Activated T-cell treated with anti-CD3 and anti-CD28 coated beads for 48 hours (primary cell): ENCODE results near the gene DCAF6.

ENCODE experiments used
- DNase-seq: peaks from one replicate; pipeline ENCODE4 v3.0.0-alpha.2; 2020; ENCODE audit warnings: low read depth

DCAF6 gene

DNA sequence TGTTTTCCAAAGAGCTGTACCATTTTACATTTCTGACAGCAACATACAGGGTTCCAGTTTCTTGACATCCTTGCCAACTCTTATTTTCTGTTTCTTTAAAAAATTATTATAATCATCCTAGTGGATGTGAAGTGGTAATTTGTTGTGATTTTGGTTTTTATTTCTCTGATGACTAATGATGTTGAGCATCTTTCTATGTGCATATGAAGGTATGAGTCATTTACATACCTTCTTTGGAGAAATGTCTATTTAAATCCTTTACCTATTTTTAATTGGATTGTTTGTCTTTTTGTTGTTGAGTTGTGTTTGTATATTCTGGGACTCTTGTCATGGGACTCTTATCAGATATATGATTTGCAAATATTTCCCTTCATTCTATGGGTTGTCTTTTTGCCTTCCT, 21.2 kb downstream of the DCAF6 start:
- DNase-seq = no peak

- no peak for DNase-seq
These were observed 28.2 kb downstream of the DCAF6 start for GRCh38 chr1:167964646-167965045.

DNA sequence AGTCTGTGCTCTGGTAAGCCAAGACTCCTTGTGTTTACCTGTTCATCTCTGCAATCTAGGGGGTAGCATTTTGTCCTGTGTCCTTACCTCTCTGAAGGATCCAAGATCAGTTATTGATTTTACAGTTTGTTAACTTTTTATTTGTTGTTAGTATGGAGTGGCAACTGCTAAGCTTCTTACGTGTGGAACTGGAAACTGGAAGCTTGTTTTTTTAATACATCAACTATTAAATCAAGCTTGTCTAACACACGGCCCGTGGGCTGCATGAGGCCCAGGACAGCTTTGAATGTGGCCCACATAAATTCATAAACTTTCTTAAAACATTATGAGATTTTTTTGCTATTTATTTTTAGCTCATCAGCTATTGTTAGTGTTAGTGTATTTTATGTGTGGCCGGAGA, 29.6 kb downstream of the DCAF6 start:
- DNase-seq = no peak

- DNase-seq = no peak
These were observed 32.1 kb downstream of the DCAF6 start for GRCh38 chr1:167968569-167968968.

DNA sequence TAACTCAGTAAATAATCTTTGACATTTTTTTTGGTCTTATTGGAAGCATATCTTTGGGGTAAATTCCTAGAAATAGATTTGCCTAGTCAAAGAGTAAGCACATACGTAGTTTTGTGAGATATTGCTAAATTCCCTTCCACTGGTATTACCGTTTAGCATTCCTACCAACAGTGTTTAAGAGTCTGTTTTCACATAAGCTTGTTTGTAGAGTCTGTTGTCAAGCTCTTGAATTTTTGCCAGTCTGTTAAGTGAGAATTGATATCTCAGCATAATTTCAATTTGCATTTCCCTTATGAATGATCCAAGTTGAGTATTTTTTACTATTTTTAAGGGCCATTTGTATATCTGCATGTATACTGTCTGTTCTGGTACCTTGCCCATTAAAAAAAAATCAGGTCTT, 37.3 kb downstream of the DCAF6 start:
- no peak for DNase-seq

GRCh38 chr1:167974698-167975097, 38.2 kb downstream of the DCAF6 start:
- no peak for DNase-seq

GRCh38 chr1:167977245-167977644, 40.8 kb downstream of the DCAF6 start:
- DNase-seq = no peak

DNA sequence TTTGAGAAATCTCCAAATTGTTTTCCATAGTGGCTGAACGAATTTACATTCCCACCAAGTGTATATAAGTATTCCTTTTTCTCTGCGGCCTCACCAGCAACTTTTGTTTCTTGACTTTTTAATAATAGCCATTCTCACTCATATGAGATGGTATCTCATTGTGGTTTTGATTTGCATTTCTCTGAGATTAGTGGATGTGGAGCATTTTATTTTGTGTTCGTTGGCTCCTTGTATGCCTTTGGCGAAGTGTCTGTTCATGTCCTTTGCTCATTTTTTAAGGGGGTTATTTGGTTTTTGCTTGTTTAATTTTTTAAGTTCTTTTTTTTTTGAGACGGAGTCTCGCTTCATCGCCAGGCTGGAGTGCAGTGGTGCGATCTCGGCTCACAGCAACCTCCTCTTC, 45.5 kb downstream of the DCAF6 start:
- no peak for DNase-seq

GRCh38 chr1:167983797-167984420, 47.4 kb downstream of the DCAF6 start:
- no peak for DNase-seq

DNA sequence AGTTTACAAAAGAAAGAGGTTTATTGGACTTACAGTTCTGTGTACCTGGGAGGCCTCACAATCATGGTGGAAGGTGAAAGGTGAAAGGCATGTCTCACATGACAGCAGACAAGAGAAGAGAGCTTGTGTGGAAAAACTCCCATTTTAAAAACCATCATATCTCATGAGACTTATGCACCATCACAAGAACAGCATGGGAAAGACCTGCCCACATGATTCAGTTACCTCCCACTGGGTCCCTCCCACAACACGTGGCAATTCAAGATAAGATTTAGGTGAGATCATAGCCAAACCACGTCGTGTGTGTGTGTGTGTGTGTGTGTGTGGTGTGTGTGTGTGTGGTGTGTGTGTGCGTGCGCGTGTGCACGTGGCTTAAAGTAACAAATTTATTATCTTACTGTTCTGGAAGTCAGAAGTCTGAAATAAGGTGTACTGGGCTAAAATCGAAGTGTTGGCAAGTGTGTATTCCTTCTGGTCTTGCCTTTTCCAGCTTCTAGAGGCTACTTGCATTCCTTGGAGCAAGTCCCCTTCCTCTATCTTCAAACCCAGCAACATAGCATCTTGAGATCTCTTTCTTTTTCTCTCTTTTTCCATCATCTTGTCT, 48.5 kb downstream of the DCAF6 start:
- DNase-seq = peak; percentile 8

DNA sequence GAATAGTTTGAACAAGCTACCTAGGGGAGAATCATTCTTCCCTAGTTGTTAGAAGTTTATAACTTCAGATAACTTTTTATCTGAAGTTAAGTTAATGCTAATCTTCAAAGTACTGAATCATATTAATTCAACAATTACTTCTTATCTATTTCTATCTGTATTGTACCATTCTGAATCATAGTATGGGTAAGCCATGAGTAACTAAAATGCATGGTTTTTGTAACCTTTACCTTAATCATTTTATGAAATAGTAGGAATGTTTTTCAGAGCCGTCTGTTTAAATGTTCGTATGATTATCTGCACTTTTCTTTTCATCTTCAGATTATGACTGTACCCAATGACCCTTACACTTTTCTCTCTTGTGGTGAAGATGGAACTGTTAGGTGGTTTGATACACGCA, 50.7 kb downstream of the DCAF6 start:
- no peak for DNase-seq

- DNase-seq = no peak
These were observed 55.1 kb downstream of the DCAF6 start for GRCh38 chr1:167991546-167991945.

GRCh38 chr1:167993720-167994119, 57.2 kb downstream of the DCAF6 start:
- DNase-seq = no peak

GRCh38 chr1:167994560-167994959, 58.1 kb downstream of the DCAF6 start:
- no peak for DNase-seq

- DNase-seq = no peak
These were observed 58.6 kb downstream of the DCAF6 start for GRCh38 chr1:167995038-167995437.

DNA sequence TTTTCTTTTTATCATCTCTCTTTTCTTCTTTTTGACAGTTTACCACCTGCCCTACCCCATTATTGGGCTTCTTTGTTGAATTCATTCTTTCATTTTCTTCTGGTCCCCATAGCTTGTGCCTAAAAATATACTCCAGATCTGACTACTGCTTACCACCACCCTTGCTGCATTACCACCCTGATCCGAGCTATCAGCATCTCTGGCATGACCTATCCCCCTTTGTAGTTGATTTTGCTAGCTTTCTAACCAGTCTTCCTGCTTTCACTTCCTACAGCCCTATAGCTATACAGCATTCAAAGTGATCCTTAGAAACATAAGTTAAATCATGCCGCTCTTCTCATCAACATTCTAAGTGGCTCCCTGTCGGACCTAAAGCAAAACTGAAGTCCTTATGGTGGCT, 59.8 kb downstream of the DCAF6 start:
- DNase-seq = no peak

- no peak for DNase-seq
These were observed 60.6 kb downstream of the DCAF6 start for GRCh38 chr1:167997037-167997575.

DNA sequence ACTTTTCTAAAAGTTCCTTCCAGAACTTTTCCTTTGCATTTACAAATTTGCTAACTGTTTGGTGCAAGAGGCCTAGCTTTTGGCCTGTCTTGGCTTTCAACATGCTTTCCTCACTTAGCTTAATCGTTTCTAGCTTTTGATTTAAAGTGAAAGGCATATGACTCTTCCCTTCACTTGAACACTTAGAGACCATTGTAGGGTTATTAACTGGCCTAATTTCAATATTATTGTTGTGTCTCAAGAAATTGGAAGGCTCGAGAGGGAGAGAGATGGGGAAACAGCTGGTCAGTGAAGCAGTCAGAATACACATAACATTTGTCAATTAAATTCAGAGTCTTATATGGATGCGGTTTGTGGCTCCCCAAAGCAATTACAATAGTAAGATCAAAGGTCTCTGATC, 63.4 kb downstream of the DCAF6 start:
- no peak for DNase-seq

GRCh38 chr1:168000656-168001055, 64.2 kb downstream of the DCAF6 start:
- DNase-seq = no peak

DNA sequence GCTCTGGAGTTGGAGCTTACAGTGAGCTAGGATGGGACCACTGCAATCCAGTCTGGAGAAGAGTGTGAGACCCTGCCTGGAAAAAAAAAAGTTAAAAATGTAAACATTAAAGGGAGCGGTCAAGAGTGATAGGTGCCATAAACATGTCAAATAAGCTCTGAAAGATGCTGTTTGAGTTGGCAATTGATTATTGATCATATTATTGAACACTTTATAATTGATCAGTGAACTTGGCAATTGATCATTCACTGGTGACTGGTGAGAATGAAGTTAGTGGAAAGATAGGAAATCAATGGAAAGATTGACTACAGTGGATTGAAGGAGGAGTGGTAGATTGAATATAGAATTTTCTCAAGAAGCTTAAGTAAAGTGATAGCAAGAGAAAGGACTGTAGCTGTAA, 64.7 kb downstream of the DCAF6 start:
- DNase-seq = no peak

GRCh38 chr1:168004531-168004930, 68.0 kb downstream of the DCAF6 start:
- no peak for DNase-seq

DNA sequence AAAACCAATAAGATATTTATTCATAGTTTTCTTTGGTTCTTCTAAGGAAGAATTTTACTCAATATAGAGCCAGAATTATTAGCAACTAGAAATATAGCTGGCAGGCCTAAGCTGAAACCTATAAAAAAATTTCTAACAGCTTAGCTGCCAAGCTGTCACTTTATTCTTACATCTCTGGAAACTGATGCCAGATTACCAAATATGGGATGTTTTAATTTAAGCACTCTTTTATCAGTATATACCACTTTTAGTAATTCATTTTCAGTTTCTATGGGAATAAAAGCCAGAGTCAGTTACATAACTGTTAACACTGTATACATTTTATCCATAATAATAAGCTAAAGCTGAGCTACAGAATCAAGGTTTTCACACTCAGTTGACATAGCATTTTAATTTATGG, 69.0 kb downstream of the DCAF6 start:
- DNase-seq = no peak

GRCh38 chr1:168007691-168008090, 71.2 kb downstream of the DCAF6 start:
- DNase-seq = no peak

GRCh38 chr1:168008595-168008994, 72.1 kb downstream of the DCAF6 start:
- no peak for DNase-seq
